Measurements from ENCODE around the gene ZC3H12A.
A peak's percentile ranks its signal among the peaks of the same experiment; 100 is the strongest.

ZC3H12A gene

GRCh38 chr1:37469386-37469785 lies 5.0 kb upstream of the ZC3H12A start:
- Mint-ChIP-seq H3K4me3 (no peak overlapping the region), H3K27ac (no peak overlapping the region), H3K9me3 (no peaks in the 10 kb centered on the region), H3K4me1 (peaks cover 13% of the 10 kb centered on the region), H3K36me3 (no peaks in the 10 kb centered on the region), H3K27me3 (no peaks in the 10 kb centered on the region)
- DNase-seq (ENCODE audit: low spot score in 2 of 2) (no peak), ATAC-seq (ENCODE audit: low read depth) (no peak)

GRCh38 chr1:37471345-37472231 lies 2.8 kb upstream of the ZC3H12A start:
- H3K4me3 Mint-ChIP-seq: no peak overlapping the region
- H3K27ac Mint-ChIP-seq: no peak overlapping the region

GRCh38 chr1:37472281-37472680 lies 2.1 kb upstream of the ZC3H12A start:
- Mint-ChIP-seq H3K4me1 (peaks cover 22% of the 10 kb centered on the region), H3K36me3 (peaks cover 15% of the 10 kb centered on the region), H3K4me3 (no peak overlapping the region), H3K27ac (no peak overlapping the region), H3K27me3 (no peaks in the 10 kb centered on the region), H3K9me3 (no peaks in the 10 kb centered on the region)
- ATAC-seq (ENCODE audit: low read depth): no peak
- no peak for DNase-seq (ENCODE audit: low spot score in 2 of 2)

More at GRCh38 chr1:37471345-37472231, 2.8 kb upstream of the ZC3H12A start:
- Mint-ChIP-seq H3K9me3 (no peaks in the 10 kb centered on the region), H3K4me1 (peaks cover 18% of the 10 kb centered on the region), H3K27me3 (no peaks in the 10 kb centered on the region), H3K36me3 (peaks cover 10% of the 10 kb centered on the region)
- no peak for ATAC-seq (ENCODE audit: low read depth)
- DNase-seq (ENCODE audit: low spot score in 2 of 2): no peak

GRCh38 chr1:37472994-37473393 lies 1.4 kb upstream of the ZC3H12A start:
- Mint-ChIP-seq H3K4me1 (peaks cover 25% of the 10 kb centered on the region), H3K4me3 (no peak overlapping the region), H3K36me3 (peaks cover 18% of the 10 kb centered on the region), H3K27ac (peak overlapping the region; percentile 99), H3K9me3 (no peaks in the 10 kb centered on the region), H3K27me3 (no peaks in the 10 kb centered on the region)
- no peak for ATAC-seq (ENCODE audit: low read depth)
- DNase-seq (ENCODE audit: low spot score in 2 of 2): no peak

DNA sequence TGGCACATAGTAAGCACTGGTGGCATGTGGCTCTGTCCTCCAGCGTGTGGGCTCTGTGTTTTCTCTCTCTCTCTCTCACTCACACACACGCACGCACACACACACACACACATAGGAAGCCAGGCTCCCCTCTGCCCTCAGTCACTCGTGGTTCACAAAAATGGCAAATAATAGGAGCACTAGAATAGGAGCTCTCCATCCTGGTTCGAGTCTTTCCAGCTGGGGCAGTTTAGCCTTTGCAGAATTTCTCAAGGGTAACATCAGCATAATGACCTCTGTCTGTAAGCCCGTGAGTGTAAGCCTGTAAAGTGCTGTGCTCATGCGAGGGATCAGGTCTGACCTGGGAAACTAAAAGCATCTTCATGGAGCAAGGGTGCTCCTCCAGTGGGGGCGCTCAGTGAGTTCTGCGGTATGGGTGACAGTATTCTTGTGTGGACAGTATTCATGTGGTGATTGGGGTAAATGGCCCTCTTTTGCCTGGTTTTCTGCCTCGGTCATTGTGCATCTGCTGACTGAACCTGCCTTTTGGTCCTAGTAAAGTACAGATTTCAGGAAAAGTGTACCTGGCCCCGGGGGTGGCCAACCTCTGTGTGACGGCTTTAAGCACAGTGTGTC lies 842 bp upstream of the ZC3H12A start:
- Mint-ChIP-seq H3K27ac (peak overlapping the region; percentile 99), H3K9me3 (no peaks in the 10 kb centered on the region), H3K27me3 (no peaks in the 10 kb centered on the region), H3K4me1 (peaks cover 28% of the 10 kb centered on the region), H3K36me3 (peaks cover 19% of the 10 kb centered on the region), H3K4me3 (peak overlapping the region; percentile 99)
- no peak for ATAC-seq (ENCODE audit: low read depth)
- DNase-seq (ENCODE audit: low spot score in 2 of 2): no peak

DNA sequence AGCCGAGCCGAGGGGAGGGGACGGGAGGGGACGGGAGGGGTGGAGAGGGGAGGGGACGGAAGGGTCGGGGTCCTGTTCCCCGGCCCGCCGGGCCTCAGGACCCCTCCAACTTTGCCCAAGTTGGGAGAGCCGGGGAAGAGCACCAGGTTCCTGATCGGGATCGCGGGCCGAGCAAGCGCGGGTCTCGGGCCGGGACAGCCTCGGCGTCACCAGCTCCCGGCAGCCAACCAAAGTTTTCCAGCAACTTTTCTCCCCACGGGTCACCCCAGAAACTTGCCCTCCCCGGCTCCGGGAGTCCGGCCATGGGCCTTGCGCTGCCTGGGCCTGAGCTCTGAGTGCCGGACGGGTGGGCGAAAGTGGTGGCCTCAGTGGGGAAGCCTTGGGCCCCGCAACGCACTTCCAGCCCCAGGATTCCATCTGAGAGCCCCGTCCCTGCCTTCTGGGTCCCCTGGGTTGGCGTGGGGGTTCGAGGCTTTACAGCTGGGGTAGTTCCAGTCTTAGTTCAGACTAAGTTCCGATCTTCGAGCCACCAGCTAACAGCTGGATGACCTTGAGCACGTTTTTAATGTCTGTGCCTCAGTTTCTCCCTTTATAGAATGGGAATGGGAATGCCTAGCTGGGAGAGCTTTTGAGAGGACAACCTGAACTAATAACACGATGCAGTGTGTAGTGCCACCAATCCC lies 458 bp downstream of the ZC3H12A start:
- peak overlapping the region; percentile 99 for H3K4me3 Mint-ChIP-seq
- H3K27me3 Mint-ChIP-seq: no peaks in the 10 kb centered on the region
- H3K27ac Mint-ChIP-seq: peak overlapping the region; percentile 99
- ATAC-seq (ENCODE audit: low read depth) (no peak), DNase-seq (ENCODE audit: low spot score in 2 of 2) (no peak)
- H3K36me3 Mint-ChIP-seq: peaks cover 24% of the 10 kb centered on the region
- peaks cover 35% of the 10 kb centered on the region for H3K4me1 Mint-ChIP-seq
- no peaks in the 10 kb centered on the region for H3K9me3 Mint-ChIP-seq

GRCh38 chr1:37475380-37476086 lies 1.2 kb downstream of the ZC3H12A start:
- DNase-seq (ENCODE audit: low spot score in 2 of 2): no peak
- Mint-ChIP-seq H3K27me3 (no peaks in the 10 kb centered on the region), H3K36me3 (peaks cover 24% of the 10 kb centered on the region), H3K4me1 (peaks cover 35% of the 10 kb centered on the region), H3K4me3 (peak overlapping the region; percentile 99), H3K9me3 (no peaks in the 10 kb centered on the region), H3K27ac (peak overlapping the region; percentile 99)
- no peak for ATAC-seq (ENCODE audit: low read depth)

DNA sequence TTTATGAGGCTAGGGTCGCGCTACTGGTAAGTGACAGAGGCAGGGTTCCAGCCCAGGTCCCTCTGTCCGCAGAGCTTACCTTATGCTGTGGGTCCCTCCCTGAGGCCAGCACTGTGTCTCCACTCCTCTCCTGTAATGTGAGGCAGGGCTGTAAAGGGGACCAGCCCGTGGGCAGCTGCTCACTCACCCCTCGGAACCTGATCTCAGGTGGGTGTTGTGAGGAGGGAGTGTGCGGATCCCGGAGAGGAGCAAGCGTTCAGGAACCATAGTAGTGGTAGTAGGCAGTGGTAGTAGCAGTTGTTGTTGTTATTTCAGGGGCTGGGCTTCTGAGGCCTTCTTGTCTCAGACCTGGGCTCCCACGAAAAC lies 1.7 kb downstream of the ZC3H12A start:
- ATAC-seq (ENCODE audit: low read depth) (no peak), DNase-seq (ENCODE audit: low spot score in 2 of 2) (no peak)
- peaks cover 36% of the 10 kb centered on the region for H3K4me1 Mint-ChIP-seq
- H3K36me3 Mint-ChIP-seq: peaks cover 25% of the 10 kb centered on the region
- H3K27ac Mint-ChIP-seq: peak overlapping the region; percentile 99
- H3K4me3 Mint-ChIP-seq: peak overlapping the region; percentile 99
- H3K9me3 Mint-ChIP-seq: no peaks in the 10 kb centered on the region
- no peaks in the 10 kb centered on the region for H3K27me3 Mint-ChIP-seq

GRCh38 chr1:37476460-37477197 lies 2.2 kb downstream of the ZC3H12A start:
- Mint-ChIP-seq H3K9me3 (no peaks in the 10 kb centered on the region), H3K27me3 (no peaks in the 10 kb centered on the region), H3K36me3 (peaks cover 30% of the 10 kb centered on the region), H3K27ac (peak overlapping the region; percentile 99), H3K4me3 (peak overlapping the region; percentile 99), H3K4me1 (peaks cover 42% of the 10 kb centered on the region)
- ATAC-seq (ENCODE audit: low read depth) (no peak), DNase-seq (ENCODE audit: low spot score in 2 of 2) (no peak)

GRCh38 chr1:37477198-37477931 lies 3.0 kb downstream of the ZC3H12A start:
- H3K4me3 Mint-ChIP-seq: peak overlapping the region; percentile 99
- H3K36me3 Mint-ChIP-seq: peaks cover 33% of the 10 kb centered on the region

DNA sequence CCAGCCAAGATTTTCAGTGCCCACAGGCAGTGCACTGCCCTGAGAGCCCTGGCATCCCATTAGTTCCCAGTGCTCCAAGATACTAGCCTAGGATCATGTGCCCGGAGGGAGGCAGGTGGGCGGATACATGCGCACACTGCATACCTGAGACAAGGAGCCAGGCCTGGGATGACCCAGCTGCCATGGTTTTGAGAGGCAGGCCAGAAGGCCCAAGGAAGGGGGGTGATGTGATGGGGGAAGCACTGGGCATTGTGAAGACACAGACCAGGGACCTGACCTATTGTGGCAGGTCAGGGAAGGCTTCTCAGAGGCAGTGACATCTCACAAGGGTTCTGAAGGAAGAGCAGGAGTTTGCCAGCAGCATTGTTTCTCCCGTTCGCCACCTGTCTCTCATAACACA lies 3.6 kb downstream of the ZC3H12A start:
- H3K4me3 Mint-ChIP-seq: peak overlapping the region; percentile 99
- DNase-seq (ENCODE audit: low spot score in 2 of 2): no peak
- H3K4me1 Mint-ChIP-seq: peaks cover 44% of the 10 kb centered on the region
- peak overlapping the region; percentile 99 for H3K27ac Mint-ChIP-seq
- H3K36me3 Mint-ChIP-seq: peaks cover 36% of the 10 kb centered on the region
- no peaks in the 10 kb centered on the region for H3K27me3 Mint-ChIP-seq
- ATAC-seq (ENCODE audit: low read depth): no peak
- no peaks in the 10 kb centered on the region for H3K9me3 Mint-ChIP-seq

More at GRCh38 chr1:37477198-37477931, 3.0 kb downstream of the ZC3H12A start:
- Mint-ChIP-seq H3K9me3 (no peaks in the 10 kb centered on the region), H3K27me3 (no peaks in the 10 kb centered on the region), H3K4me1 (peaks cover 43% of the 10 kb centered on the region), H3K27ac (peak overlapping the region; percentile 99)
- peak; percentile 78 to 90 for DNase-seq (ENCODE audit: low spot score in 2 of 2)
- peak; percentile 75 for ATAC-seq (ENCODE audit: low read depth)

- Mint-ChIP-seq H3K4me3 (peak overlapping the region; percentile 99), H3K36me3 (peaks cover 36% of the 10 kb centered on the region), H3K27ac (peak overlapping the region; percentile 99), H3K27me3 (no peaks in the 10 kb centered on the region), H3K9me3 (no peaks in the 10 kb centered on the region), H3K4me1 (peaks cover 40% of the 10 kb centered on the region)
- DNase-seq (ENCODE audit: low spot score in 2 of 2): no peak
- ATAC-seq (ENCODE audit: low read depth): no peak
Measured at GRCh38 chr1:37478451-37478881, 4.1 kb downstream of the ZC3H12A start.

GRCh38 chr1:37478890-37479254 lies 4.5 kb downstream of the ZC3H12A start:
- no peak for DNase-seq (ENCODE audit: low spot score in 2 of 2)

More at GRCh38 chr1:37478890-37479254, 4.5 kb downstream of the ZC3H12A start:
- Mint-ChIP-seq H3K27me3 (no peaks in the 10 kb centered on the region), H3K4me1 (peaks cover 37% of the 10 kb centered on the region), H3K4me3 (peak overlapping the region; percentile 99), H3K36me3 (peaks cover 37% of the 10 kb centered on the region), H3K9me3 (no peaks in the 10 kb centered on the region), H3K27ac (peak overlapping the region; percentile 99)
- no peak for ATAC-seq (ENCODE audit: low read depth)

Measured in memory B cell (primary cell).